Smooth muscle cell (in vitro differentiated cells): ENCODE results near the gene ITGB8. TPM values are rescaled to one million over a fixed set of nuclear protein-coding genes. Genes with fewer than 3 reads are reported as not detected.

Experiments used
- DNase-seq: peaks from one replicate; lab custom pipeline; 2025; ENCODE audit not compliant: unreplicated experiment; lab: John Stamatoyannopoulos, UW
- H2AFZ ChIP-seq: fragments of 200-600 bp; sonication (generic); 2 replicates; pipeline ENCODE4 v1.6.0; 2016; ENCODE audit warnings: antibody characterized with exemption, low read depth, mild to moderate bottlenecking
- H3F3A ChIP-seq: fragments of 200-600 bp; sonication (generic); 2 replicates; pipeline ENCODE4 v1.6.0; 2017; ENCODE audit warnings: antibody characterized with exemption, low read depth
- H3K27ac ChIP-seq: fragments of 200-600 bp; sonication (generic); 2 replicates; pipeline ENCODE4 v1.5.1; 2016; ENCODE audit warnings: low read depth, mild to moderate bottlenecking
- H3K27me3 ChIP-seq: fragments of 200-600 bp; sonication (generic); 2 replicates; pipeline ENCODE4 v1.6.1; 2016; ENCODE audit warnings: low read depth, mild to moderate bottlenecking
- H3K36me3 ChIP-seq: fragments of 200-600 bp; sonication (generic); 2 replicates; pipeline ENCODE4 v1.5.1; 2016; ENCODE audit warnings: low read depth
- H3K4me1 ChIP-seq: fragments of 200-600 bp; sonication (generic); 2 replicates; pipeline ENCODE4 v1.5.1; 2016; ENCODE audit warnings: low read depth
- H3K4me2 ChIP-seq: fragments of 200-600 bp; sonication (generic); 2 replicates; pipeline ENCODE4 v1.6.0; 2016; ENCODE audit warnings: mild to moderate bottlenecking
- H3K4me3 ChIP-seq: fragments of 200-600 bp; sonication (generic); 2 replicates; pipeline ENCODE4 v1.5.1; 2016; ENCODE audit warnings: mild to moderate bottlenecking
- H3K79me2 ChIP-seq: fragments of 200-600 bp; sonication (generic); 2 replicates; pipeline ENCODE4 v1.6.0; 2016; ENCODE audit warnings: low read depth, mild to moderate bottlenecking
- H3K9ac ChIP-seq: fragments of 200-600 bp; sonication (generic); 2 replicates; pipeline ENCODE4 v1.6.0; 2016; ENCODE audit warnings: low read depth
- H3K9me3 ChIP-seq: fragments of 200-600 bp; sonication (generic); replicated peaks from 2 replicates; pipeline ENCODE4 v1.5.1; 2016; ENCODE audit warnings: low read depth
- H4K20me1 ChIP-seq: fragments of 200-600 bp; sonication (generic); 2 replicates; pipeline ENCODE4 v1.6.0; 2016; ENCODE audit warnings: low read depth
- whole genome bisulfite sequencing: methylation state at CpG from one replicate; pipeline ENCODE4 v1.1.7; 2016; ENCODE audit warnings: low lambda C conversion rate; 5-methylcytosine and 5-hydroxymethylcytosine counted together
- polyA plus RNA-seq: library from polyadenylated mRNA; unstranded; fragments of >200 nt; fragmentation: Nextera tagmentation; extraction: Ambion mirVana; gene quantifications from 2 replicates; pipeline ENCODE4 v1.2.1, GENCODE V29; 2016
- total RNA-seq: library from RNA; depleted of rRNA; stranded (reverse); fragments of >200 nt; gene quantifications from 2 replicates; pipeline ENCODE4 v1.2.3, GENCODE V29; 2014
- TF ChIP-seq, protein P1 (sequence below): fragments of 200-600 bp; sonication (generic); IDR thresholded peaks from 2 replicates; pipeline ENCODE4 v1.5.1; 2017; ENCODE audit warnings: borderline replicate concordance, mild to moderate bottlenecking, antibody characterized with exemption; ENCODE audit not compliant: insufficient read depth, poor library complexity, severe bottlenecking

ITGB8 gene
- total and polyA plus RNA-seq, 2 experiments from 2014 or later = 0.38 to 10.2 TPM

DNA sequence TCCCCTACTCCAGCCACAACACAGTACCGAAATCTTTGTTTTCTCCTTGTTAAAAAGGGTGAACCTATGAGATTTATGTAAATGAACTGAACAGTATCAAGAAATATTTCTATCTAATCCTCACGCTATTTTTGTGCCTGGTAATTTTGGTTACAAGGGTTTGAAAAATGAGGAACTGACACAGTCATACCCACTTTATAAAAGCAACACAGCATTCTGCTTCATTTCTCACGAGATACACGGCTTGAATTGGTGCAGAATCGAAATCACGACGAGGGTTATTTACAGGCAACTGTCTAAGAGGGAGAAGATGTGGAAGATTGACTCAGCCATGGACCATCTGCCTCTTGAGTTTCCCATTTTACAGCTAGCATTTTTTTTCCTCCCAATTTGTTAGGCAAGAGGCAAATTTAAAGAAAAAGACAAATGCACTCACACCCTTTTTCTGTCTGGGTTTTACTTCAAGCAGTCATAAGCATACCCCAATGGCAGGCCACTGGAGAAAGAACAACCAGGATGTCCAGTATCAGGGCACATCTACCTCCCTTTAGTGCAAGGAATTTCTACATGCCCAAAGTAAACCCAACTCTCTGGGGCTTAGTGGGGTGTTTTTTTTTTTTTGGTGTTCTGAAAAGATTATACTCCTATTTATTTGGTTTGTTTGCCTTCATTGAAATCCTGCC lies 108.1 kb downstream of the ITGB8 start:
- Histone ChIP-seq H3K4me3 (no peak overlapping the region), H3K4me1 (no peaks in the 10 kb centered on the region), H4K20me1 (no peaks in the 10 kb centered on the region), H3K27me3 (no peaks in the 10 kb centered on the region), H2AFZ (no peak overlapping the region), H3K79me2 (no peaks in the 10 kb centered on the region), H3F3A (no peaks in the 10 kb centered on the region), H3K4me2 (no peak overlapping the region), H3K9ac (no peak overlapping the region), H3K27ac (no peak overlapping the region), H3K36me3 (no peaks in the 10 kb centered on the region), H3K9me3 (no peaks in the 10 kb centered on the region)
- TF ChIP-seq, protein P1, sequence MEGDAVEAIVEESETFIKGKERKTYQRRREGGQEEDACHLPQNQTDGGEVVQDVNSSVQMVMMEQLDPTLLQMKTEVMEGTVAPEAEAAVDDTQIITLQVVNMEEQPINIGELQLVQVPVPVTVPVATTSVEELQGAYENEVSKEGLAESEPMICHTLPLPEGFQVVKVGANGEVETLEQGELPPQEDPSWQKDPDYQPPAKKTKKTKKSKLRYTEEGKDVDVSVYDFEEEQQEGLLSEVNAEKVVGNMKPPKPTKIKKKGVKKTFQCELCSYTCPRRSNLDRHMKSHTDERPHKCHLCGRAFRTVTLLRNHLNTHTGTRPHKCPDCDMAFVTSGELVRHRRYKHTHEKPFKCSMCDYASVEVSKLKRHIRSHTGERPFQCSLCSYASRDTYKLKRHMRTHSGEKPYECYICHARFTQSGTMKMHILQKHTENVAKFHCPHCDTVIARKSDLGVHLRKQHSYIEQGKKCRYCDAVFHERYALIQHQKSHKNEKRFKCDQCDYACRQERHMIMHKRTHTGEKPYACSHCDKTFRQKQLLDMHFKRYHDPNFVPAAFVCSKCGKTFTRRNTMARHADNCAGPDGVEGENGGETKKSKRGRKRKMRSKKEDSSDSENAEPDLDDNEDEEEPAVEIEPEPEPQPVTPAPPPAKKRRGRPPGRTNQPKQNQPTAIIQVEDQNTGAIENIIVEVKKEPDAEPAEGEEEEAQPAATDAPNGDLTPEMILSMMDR = no peak
- WGBS = 86% methylated on average over 7 of the region's 7 CpGs
- DNase-seq = no peak

DNA sequence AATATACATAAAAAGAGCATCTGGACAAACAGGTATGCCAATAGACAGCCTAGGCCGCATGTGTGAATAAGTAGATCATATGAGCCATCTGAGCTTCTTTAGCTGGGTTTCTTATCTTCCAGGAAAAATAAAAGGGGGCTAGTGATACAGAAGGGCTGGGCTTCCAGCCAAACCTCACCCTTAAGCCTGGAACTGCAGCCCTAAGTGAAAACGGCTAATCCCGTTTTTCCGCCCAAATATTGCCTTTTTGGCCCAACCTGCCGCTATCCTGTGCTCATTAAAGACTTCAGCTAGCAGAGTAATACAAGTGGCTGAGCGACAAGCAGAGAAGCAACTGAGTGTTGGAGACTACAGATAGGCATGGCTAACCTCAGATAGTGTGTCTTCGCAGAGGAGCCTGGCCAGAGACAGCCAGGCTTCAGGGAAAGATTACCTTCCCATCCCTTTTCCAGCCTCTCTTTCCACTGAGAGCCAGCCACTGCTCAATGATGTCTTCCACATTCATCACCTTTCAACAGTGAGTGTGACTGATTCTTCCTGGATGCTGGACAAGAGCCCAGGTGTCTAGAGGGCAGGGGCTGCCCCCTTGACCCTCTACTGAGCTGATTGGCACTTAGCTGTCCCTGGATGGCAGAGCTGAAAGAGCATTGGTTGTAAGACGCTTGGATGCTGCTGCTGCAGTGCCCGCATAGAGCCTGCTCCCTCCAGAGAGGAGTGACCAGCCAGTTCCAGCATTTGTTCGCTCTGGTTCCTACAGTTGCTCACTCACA lies 108.9 kb downstream of the ITGB8 start:
- no peak overlapping the region for H3K27ac ChIP-seq
- DNase-seq = no peak
- no peaks in the 10 kb centered on the region for H3K27me3 ChIP-seq
- no peak overlapping the region for H3K4me2 ChIP-seq
- no peaks in the 10 kb centered on the region for H3K4me1 ChIP-seq
- H3K4me3 ChIP-seq = no peak overlapping the region
- WGBS = 76% methylated on average over 10 of the region's 10 CpGs
- TF ChIP-seq, protein P1 = no peak
- no peak overlapping the region for H3K9ac ChIP-seq
- no peaks in the 10 kb centered on the region for H3K9me3 ChIP-seq
- H3K79me2 ChIP-seq = no peaks in the 10 kb centered on the region
- no peaks in the 10 kb centered on the region for H3K36me3 ChIP-seq
- H4K20me1 ChIP-seq = no peaks in the 10 kb centered on the region
- no peaks in the 10 kb centered on the region for H3F3A ChIP-seq
- no peak overlapping the region for H2AFZ ChIP-seq

DNA sequence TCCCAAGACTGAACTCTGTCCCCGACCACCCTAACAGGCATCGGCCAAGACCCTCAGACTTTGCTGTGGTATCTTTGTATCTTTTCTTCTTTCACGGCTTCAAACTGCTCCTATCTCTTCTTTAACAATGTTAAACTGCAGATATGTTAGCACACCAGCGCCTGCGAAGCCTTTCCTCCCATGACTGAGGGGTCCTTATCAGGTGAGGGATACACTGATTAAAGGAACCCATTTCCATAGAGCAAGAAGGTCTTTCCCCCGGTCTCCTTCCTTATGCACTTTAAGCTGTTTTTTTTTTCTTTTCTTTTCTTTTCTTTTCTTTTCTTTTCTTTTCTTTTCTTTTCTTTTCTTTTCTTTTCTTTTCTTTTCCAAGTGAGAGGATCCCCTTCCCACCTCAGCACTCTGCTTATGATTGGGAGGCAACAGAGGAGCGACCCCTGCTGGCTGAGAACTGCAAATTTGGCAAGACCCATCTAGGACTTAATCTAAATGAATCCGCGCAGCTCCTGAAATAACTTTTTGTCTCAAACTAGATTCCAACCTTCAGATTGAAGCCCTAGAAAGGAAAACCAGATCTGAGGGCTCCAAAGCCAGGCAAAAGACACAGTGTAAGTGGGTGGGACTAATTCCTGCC lies 109.9 kb downstream of the ITGB8 start:
- Histone ChIP-seq H3K4me3 (no peak overlapping the region), H3K27ac (no peak overlapping the region), H2AFZ (no peak overlapping the region), H3K9me3 (no peaks in the 10 kb centered on the region), H3K9ac (no peak overlapping the region), H3K36me3 (no peaks in the 10 kb centered on the region), H3F3A (no peaks in the 10 kb centered on the region), H3K4me2 (no peak overlapping the region), H3K4me1 (no peaks in the 10 kb centered on the region), H3K27me3 (no peaks in the 10 kb centered on the region), H4K20me1 (no peaks in the 10 kb centered on the region), H3K79me2 (no peaks in the 10 kb centered on the region)
- 78% methylated on average over 9 of the region's 9 CpGs for WGBS
- DNase-seq = no peak
- TF ChIP-seq, protein P1 = peak; percentile 47
